Neural cell (in vitro differentiated cells): ENCODE results near the gene NKAIN2.

Source experiments
- CTCF ChIP-seq: fragments of 450-650 bp; IDR thresholded peaks from 2 replicates; pipeline ENCODE4 v1.5.1; 2014; ENCODE audit warnings: antibody characterized with exemption, mild to moderate bottlenecking, moderate library complexity; ENCODE audit not compliant: poor library complexity, severe bottlenecking
- EP300 ChIP-seq: fragments of 450-650 bp; conservative IDR thresholded peaks from 2 replicates; pipeline ENCODE4 v1.6.1; 2014; ENCODE audit warnings: antibody characterized with exemption, mild to moderate bottlenecking, moderate library complexity; ENCODE audit not compliant: poor library complexity, severe bottlenecking
- EZH2 ChIP-seq: fragments of 200-600, 300-800 bp; shearing (Covaris generic), sonication (generic); IDR thresholded peaks from 2 replicates; pipeline ENCODE4 v1.6.1; 2014; ENCODE audit warnings: antibody characterized with exemption, low read length, borderline replicate concordance, mild to moderate bottlenecking; ENCODE audit not compliant: insufficient read depth, poor library complexity, severe bottlenecking
- MXI1 ChIP-seq: fragments of 450-650 bp; conservative IDR thresholded peaks from 2 replicates; pipeline ENCODE4 v1.6.1; 2014; ENCODE audit warnings: antibody characterized with exemption, mild to moderate bottlenecking; ENCODE audit not compliant: poor library complexity, severe bottlenecking
- POLR2AphosphoS5 ChIP-seq: IDR thresholded peaks from 2 replicates; pipeline ENCODE4 v1.6.1; 2012
- RAD21 ChIP-seq: fragments of 450-650 bp; conservative IDR thresholded peaks from 2 replicates; pipeline ENCODE4 v1.6.1; 2014; ENCODE audit warnings: antibody characterized with exemption, mild to moderate bottlenecking, moderate library complexity
- REST ChIP-seq: IDR thresholded peaks from 2 replicates; pipeline ENCODE4 v1.6.1; 2012; ENCODE audit warnings: borderline replicate concordance
- SMC3 ChIP-seq: fragments of 450-650 bp; conservative IDR thresholded peaks from 2 replicates; pipeline ENCODE4 v1.6.1; 2014; ENCODE audit warnings: antibody characterized with exemption, mild to moderate bottlenecking, moderate library complexity; ENCODE audit not compliant: poor library complexity
- TAF1 ChIP-seq: IDR thresholded peaks from 2 replicates; pipeline ENCODE4 v1.6.1; 2012; ENCODE audit warnings: low read depth

- TF ChIP-seq EP300 (no peak), CTCF (no peak), EZH2 (no peak), TAF1 (no peak), REST (no peak), MXI1 (no peak), POLR2AphosphoS5 (no peak), RAD21 (no peak), SMC3 (no peak)
Measured at GRCh38 chr6:123925842-123926399, 122.3 kb downstream of the NKAIN2 start.
